Mononuclear cell (primary cell): ENCODE results near the gene WNT4. TPM values are rescaled to one million over a fixed set of nuclear protein-coding genes. Genes with fewer than 3 reads are reported as not detected.

Source experiments
- H3K27me3 ChIP-seq: 2 replicates; pipeline ENCODE4 v1.6.0; 2011; ENCODE audit warnings: low read length, control low read depth; ENCODE audit not compliant: insufficient read depth
- H3K4me1 ChIP-seq: 2 replicates; pipeline ENCODE4 v1.5.1; 2011; ENCODE audit warnings: mild to moderate bottlenecking, low read length, control low read depth; ENCODE audit not compliant: insufficient read depth
- H3K4me3 ChIP-seq: 2 replicates; pipeline ENCODE4 v1.5.1; 2011; ENCODE audit warnings: mild to moderate bottlenecking, low read length, moderate library complexity
- H3K9me3 ChIP-seq: 2 replicates; pipeline ENCODE4 v1.5.1; 2011; ENCODE audit warnings: low read depth, mild to moderate bottlenecking, control low read depth, low read length
- total RNA-seq: library from RNA; depleted of rRNA; stranded (reverse); fragments of >200 nt; gene quantifications from one replicate; pipeline ENCODE4 v1.2.3, GENCODE V29; 2012

The WNT4 gene
- total RNA-seq, 1 donor: not detected

DNA sequence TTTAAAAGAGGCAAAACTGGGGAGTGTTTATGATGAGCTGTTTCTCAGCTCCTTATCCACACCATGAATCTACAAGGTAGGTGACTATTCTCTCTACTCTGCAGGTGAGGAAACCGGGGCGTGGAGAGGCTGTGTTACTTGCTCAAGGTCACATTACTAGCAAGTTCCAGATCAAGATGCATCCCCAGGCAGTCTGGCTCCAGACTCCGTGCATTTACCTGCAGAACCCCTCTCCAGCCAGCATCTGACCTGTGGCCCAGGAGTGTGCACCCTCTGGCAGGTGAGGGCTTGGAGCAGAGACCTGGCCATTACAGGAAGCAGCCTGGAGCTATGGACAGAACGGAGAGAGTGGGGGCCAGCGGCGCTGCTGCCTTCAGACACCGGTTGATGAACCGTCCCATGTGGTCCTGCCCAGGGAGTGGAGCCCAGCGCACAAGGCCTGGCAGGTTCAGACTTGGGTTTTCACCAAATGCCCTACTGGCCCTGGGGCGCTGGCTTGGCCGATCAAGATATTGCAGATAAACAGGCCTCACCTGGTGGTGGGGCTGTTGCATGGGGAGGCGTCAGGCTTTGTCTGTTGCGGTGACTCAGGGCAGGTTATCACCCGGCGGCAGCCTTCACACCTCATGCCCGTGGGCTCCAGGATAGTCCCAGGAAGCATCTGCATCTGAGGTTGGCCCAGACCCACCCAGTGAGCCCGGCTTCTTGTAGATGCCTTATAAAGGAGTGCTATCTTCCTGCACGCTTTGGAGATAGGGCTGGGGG, 29.2 kb upstream of the WNT4 start:
- no peaks in the 10 kb centered on the region for H3K4me1 ChIP-seq
- H3K4me3 ChIP-seq: no peak overlapping the region
- no peaks in the 10 kb centered on the region for H3K27me3 ChIP-seq
- H3K9me3 ChIP-seq: no peaks in the 10 kb centered on the region

DNA sequence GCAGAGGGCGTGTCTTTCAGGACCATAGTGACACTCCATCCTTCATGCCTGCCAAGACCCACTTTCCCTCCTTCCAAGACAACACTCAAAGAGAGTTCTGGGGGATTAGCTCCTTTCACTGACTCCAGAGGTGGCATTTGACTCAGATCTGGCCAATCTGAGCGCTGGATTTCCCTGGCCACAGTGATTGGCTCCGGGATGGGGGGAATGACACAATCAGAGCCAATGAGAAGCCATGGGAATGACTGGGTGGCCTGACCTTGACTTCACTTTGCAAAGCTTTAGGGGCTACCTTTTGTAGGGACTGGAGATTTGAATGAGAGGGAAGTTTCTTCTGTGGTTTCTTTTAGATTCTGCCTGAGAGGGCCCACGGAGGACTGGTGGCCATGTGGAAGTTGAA, 26.9 kb upstream of the WNT4 start:
- H3K27me3 ChIP-seq: no peaks in the 10 kb centered on the region
- no peaks in the 10 kb centered on the region for H3K9me3 ChIP-seq
- H3K4me1 ChIP-seq: no peaks in the 10 kb centered on the region
- no peak overlapping the region for H3K4me3 ChIP-seq

DNA sequence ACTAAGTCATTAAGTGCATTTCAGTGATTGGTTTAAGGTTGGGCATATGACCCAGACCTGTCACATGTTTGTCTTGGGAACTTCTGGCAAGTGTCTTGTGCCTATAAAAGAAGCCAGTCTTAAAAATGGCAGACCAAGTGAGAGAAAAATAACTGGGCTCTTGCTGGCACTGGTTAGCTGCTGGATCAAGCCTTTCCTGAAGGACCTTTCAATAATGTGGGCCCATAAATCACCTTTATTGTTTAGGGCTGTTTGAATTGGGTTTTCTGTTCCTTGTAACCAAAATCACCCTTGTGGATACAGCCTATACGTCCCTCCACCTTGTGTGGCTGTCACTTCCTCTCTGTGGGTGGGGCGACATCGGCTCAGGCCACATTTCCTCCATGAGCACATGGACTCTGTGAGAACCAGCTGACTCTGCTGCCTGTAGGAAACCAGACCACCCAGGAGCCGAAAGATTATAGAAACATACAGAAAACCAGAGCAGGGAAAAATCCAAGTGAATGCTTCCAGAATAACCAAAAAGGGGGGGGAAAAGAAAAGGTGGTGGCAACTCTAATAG, 25.6 kb upstream of the WNT4 start:
- Histone ChIP-seq H3K27me3 (no peaks in the 10 kb centered on the region), H3K4me1 (no peaks in the 10 kb centered on the region), H3K4me3 (no peak overlapping the region), H3K9me3 (no peaks in the 10 kb centered on the region)

DNA sequence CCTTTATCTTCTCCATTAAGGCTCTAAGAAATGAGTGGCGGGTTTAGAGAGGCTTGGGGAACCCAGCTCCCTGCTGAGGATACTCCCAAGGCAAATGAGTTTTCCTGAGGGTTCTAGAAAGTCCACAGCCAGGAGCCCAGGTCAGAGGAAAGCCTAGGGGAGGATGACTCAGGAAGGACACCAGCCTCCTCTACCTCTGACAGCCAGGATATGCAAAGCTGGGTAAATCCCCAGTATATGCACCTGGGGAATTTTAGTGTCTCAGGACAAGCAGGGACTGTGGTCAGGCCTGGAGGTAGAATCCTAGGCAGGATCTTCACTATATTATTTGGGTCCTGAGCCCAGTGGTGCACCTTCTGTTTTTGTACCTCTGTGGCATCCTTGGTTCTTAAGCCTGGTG, 23.5 kb upstream of the WNT4 start:
- H3K27me3 ChIP-seq: no peaks in the 10 kb centered on the region
- H3K4me1 ChIP-seq: no peaks in the 10 kb centered on the region
- H3K9me3 ChIP-seq: no peaks in the 10 kb centered on the region
- H3K4me3 ChIP-seq: no peak overlapping the region

DNA sequence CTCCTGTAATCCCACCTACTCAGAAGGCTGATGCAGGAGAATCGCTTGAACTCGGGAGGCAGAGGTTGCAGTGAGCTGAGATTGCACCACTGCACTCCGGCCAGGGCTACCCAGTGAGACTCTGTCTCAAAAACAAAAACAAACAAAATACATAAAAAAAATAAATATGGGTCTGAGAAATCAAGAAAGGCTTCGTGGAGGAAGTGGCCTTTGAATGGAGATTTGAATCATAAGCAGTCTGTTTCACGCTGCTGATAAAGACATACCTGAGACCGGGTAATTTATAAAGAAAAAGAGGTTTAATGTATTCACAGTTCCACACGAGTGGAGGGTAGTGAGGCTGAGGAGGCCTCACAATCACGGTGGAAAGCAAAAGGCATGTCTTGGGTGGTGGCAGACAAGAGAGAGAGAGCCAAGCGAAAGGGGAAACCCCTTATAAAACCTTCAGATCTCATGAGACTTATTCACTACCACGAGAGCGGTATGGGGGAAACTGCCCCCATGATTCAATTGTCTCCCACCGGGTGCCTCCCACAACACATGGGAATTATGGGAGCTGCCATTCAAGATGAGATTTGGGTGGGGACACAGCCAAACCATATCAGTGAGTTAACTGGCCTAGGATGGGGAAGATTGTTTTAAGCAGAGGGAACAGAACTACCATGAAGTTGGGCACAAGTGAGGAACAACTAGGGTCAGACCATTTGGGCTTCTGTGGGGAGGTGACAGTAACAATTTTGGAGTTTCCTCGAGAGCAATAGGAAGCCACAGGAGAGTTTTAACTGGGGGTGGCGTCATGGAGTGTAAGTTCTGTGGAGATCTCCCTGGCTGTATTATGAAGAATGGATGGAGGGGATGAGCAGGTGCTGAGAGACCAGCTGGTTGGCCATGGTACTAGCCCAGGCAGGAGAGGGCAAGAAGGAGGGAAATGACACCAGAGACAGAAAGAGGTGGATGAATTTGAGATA, 22.2 kb upstream of the WNT4 start:
- no peaks in the 10 kb centered on the region for H3K27me3 ChIP-seq
- H3K9me3 ChIP-seq: no peaks in the 10 kb centered on the region
- H3K4me3 ChIP-seq: no peak overlapping the region
- no peaks in the 10 kb centered on the region for H3K4me1 ChIP-seq

DNA sequence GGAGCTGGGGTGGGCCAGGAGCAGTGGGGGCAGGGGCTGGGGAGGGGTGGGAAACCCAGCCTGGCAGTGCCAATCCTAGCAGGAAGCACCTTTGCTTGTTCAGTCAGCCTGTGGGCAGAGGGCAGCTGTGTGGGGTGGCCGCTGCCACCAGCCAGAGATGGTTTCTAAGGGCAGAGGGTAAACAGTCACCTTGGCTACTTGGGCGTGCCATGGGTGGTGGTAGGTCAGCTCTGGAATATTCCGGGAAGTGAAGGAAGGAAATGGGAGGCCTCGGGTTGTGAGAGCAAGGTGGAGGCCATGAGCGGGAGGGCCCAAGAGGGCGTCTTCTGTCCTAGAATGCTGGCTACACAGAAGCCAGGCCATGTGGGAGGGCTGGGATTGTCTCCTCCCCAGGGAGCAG, 20.7 kb upstream of the WNT4 start:
- Histone ChIP-seq H3K4me3 (no peak overlapping the region), H3K4me1 (no peaks in the 10 kb centered on the region), H3K27me3 (no peaks in the 10 kb centered on the region), H3K9me3 (no peaks in the 10 kb centered on the region)

DNA sequence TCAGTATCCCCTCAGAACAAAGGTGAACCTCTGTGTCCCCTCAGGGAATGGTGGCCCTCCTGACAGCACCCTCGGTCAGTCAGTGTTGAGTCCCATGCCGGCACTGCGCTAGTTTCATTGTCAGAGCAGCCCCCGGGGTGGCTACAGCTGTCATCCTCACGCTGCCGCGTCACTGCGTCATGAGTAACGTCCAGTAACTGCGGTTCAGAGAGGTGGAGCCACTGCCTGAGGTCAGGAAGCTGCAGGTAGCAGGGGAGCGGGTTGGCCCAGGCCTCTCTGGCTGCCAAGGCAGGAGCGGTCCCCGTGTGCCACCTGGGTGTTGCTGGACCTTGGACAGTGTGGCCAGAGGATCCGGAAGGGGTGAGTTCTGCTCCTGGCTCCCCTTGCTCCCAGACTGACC, 20.2 kb upstream of the WNT4 start:
- Histone ChIP-seq H3K27me3 (no peaks in the 10 kb centered on the region), H3K9me3 (no peaks in the 10 kb centered on the region), H3K4me3 (no peak overlapping the region), H3K4me1 (no peaks in the 10 kb centered on the region)

DNA sequence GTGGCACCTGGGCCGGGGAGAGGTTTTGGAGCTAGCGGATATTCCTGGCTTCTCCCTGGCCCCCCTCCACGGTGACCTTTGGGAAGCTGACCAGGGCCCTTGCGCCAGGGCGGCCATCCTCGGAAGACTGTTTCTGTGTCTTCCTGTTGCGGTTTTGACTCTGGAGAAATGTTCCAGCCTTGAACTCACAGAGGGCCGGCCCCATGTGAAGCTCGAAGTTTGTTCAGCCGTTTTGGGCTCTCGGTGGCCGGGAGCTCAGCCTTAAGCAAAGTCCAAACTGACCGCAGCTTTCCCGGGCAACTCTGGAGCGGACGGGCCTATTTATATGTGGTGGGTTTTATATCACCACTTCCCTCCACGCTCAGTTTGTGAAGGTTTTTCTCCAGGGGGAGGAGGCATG, 17.0 kb upstream of the WNT4 start:
- H3K4me3 ChIP-seq: no peak overlapping the region

DNA sequence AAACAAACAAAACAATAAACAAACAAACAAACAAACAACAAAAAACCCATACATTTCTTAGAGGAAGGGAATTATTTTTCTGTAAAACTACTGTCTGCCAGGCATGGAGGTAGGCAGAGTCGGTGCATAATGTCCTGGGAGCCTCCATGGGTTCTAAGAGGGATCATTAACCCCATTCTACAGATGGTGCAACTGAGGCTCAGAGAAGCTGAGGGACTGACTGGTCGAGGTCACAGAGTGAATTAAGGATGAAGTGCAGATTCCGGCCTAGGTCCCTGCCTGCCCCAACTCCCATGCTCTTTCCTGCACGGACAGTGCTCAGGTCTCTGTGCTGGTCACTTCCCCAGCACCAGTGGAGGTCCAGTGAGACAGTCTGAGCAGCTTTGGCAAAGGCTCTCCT, 15.8 kb upstream of the WNT4 start:
- Histone ChIP-seq H3K9me3 (no peaks in the 10 kb centered on the region), H3K4me3 (no peak overlapping the region), H3K27me3 (no peaks in the 10 kb centered on the region), H3K4me1 (no peaks in the 10 kb centered on the region)

More for the DNA sequence above, 17.0 kb upstream of the WNT4 start:
- H3K9me3 ChIP-seq: no peaks in the 10 kb centered on the region
- H3K4me1 ChIP-seq: no peaks in the 10 kb centered on the region
- no peaks in the 10 kb centered on the region for H3K27me3 ChIP-seq

DNA sequence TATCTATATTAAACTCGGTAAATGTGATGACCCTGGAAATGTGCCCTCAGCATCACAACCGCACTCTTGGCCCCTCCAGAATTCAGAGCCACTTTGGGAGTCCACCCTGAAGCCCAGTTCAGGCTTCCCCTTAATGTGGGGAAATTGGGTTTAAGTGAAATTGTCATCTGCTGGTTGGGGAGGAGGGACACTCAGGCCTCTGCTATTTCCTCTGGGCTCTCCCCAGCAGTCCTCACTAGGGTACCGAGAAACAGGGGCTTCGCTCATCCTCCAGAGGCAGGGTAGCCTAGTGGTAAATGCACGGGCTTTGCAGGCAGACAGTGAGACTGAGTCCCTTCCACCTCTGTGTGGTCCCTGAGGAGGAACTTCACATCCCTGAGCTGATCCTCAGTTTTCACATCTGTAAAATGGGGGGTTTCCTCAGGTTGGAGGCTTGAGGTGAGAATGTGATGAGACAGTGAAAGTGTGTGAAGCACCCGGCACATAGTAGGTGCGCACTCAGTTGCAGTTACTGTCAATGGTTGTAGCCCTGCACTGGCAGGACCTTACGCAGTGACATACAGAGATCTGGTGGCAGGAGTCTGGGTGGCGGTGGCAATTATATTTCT, 14.6 kb upstream of the WNT4 start:
- H3K4me1 ChIP-seq: no peaks in the 10 kb centered on the region
- no peaks in the 10 kb centered on the region for H3K9me3 ChIP-seq
- H3K27me3 ChIP-seq: no peaks in the 10 kb centered on the region
- H3K4me3 ChIP-seq: no peak overlapping the region

DNA sequence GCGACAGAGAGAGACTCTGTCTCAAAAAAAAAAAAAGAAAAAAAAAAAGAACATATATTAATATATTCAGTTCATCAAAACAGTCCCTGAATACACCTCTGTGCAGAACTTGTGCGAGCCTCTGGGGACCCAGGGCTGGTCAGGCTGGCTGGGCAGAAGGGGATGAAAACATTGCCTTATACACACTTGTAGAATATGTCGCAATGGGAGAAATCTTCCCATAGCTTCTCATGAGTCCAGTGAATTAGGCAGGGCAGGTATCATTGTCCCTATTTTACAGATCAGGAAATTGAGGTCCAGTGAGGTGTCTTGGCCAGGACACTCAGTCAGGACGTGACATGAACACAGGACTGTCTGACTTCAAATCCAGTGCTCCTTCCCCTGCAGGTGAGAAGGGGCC, 12.6 kb upstream of the WNT4 start:
- H3K4me1 ChIP-seq: no peaks in the 10 kb centered on the region
- H3K9me3 ChIP-seq: no peaks in the 10 kb centered on the region
- no peak overlapping the region for H3K4me3 ChIP-seq
- no peaks in the 10 kb centered on the region for H3K27me3 ChIP-seq

DNA sequence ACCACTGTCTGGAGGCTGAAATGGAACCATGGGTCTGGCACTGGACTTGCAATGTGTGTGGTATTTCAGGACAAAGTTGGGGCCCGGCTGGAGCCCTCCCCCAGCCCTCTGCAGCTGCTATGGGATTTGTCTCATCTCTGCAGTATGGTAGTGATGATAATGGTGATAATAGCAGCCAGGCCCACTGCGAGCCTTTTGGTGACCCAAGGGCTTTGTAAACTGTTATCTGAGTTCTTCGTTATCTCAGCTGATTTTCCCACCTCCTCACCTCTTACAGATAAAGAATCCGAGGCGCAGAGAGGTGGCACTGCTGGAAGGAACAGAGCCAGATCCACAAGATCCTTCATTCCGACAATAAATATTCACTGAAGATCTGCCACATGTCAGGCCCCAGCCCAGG, 11.7 kb upstream of the WNT4 start:
- Histone ChIP-seq H3K9me3 (no peaks in the 10 kb centered on the region), H3K4me3 (no peak overlapping the region), H3K27me3 (no peaks in the 10 kb centered on the region)

DNA sequence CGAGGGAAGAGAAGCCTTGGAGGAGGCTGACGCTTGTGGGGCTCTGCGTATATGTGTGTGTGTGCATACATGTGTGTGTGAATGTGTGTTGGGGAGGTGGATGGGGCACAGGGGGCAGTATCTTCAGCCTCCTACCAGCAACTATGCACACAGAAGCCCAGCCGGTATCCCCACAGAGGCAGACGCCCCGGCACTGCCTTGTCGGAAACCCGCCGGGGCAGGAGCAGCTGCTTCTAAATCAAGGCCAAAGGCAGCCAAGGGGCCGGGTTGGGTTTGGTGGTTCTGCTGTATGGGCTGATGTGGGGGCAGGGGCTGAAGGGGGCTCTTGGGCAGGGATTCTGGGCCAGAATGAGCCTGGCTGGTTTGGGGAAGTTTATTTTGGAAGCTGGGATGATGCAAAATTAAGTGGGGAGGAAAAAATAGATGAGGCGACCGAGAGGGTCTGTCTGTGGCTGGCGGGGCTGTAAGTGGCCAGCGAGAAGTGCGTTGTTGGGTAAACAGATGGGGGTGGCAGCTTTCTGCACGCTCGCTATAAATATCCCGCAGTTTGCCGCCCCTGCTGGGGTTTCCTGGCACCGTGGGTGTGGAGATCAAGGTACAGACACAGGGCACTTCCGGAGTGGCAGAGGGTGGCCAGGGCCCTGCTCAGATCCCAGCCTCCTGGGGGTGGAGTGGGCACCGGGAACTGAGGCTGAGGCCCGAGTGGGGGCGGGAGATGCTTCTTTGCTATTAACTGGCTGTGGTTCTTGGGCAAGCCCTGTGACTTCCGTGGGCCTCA, 11.0 kb upstream of the WNT4 start:
- H3K4me3 ChIP-seq: no peak overlapping the region
- H3K4me1 ChIP-seq: no peaks in the 10 kb centered on the region
- H3K9me3 ChIP-seq: no peaks in the 10 kb centered on the region
- no peaks in the 10 kb centered on the region for H3K27me3 ChIP-seq

More for the DNA sequence above, 11.7 kb upstream of the WNT4 start:
- H3K4me1 ChIP-seq: no peaks in the 10 kb centered on the region

DNA sequence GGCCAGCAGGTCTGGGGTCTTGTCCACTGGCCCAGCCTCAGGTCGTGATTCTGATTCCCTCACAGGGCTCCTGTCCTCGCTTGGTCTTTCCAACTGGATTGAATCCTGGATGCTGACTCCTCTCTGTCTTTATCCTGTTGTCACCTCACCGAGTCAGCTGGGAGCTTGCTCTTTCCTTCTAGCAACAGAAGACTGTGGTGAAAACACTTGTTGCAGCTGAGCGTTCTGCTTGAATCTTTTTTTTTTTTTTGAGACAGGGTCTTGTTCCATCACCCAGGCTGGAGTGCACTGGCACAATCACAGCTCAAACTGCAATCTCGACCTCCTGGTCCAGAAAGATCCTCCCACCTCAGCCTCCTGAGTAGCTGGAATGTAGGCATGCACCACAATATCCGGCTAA, 8.0 kb upstream of the WNT4 start:
- no peaks in the 10 kb centered on the region for H3K4me1 ChIP-seq
- no peaks in the 10 kb centered on the region for H3K27me3 ChIP-seq
- H3K4me3 ChIP-seq: no peak overlapping the region
- H3K9me3 ChIP-seq: no peaks in the 10 kb centered on the region
